COLO668 (cell line): Measurements from ENCODE around the gene ARMC9.
"Not testable (repeated sequence)": the region's sequence is repeated elsewhere in the genome, so short reads cannot be mapped to it uniquely, and the experiment has no call there.

Experiments used
- DNase-seq: peaks from one replicate; lab custom pipeline; 2025; ENCODE audit not compliant: unreplicated experiment; lab: John Stamatoyannopoulos, UW

The ARMC9 gene

DNA sequence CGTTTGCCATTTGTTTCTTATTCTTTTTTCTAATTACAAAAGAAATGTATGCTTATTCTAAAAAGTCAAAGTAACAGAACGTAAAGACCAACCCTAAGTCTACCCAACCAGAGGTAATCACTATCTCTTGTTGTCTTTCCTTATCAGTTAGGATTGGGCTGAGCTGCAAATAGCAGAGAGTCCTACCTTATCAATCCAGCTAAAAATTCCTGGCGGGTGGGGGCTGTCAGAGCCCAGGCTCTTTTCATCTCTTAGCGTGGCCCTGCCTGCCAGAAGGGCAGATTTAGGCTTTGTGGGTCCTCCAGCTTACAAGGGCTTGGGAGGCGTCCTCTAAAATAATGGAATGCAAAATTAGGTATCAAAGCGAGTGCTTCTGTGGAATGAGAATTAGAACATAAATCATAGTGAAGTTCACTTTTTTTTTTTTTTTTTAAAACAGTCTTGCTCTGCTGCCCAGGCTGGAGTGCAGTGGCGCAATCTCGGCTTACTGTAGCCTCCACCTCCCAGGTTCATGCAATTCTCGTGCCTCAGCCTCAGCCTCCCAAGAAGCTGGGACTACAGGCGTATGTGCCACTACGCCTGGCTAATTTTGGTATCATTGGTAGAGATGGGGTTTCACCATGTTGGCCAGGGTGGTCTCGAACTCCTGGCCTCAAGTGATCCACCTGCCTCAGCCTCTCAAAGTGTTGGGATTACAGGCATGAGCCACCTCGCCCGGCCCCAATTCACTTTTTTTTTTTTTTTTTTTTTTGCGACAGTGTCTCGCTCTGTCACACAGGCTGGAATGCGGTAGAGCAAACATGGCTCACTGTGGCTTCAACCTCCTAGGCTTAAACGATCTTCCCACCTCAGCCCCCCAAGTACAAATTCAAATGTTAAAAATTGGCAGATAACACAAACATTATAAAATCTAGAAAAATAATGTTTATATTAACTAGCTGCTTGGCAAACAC, 139.7 kb downstream of the ARMC9 start:
- DNase-seq: no peak

DNA sequence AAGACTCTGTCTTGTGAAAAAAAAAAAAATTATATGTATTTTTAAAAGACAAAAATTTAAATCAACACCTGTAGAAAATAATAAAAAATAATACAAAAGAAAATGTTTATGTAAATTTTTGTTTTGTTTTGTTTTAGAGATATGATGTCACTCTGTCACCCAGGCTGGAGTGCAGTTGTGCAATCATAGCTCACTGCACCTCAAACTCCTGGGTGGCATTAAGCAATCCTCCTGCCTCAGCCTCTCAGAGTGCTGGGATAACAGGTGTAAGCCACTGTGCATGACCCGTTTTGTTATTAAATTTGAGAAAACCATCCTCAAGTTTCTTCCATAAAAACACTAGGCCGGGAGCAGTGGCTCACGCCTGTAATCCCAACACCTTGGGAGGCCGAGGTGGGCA, 140.9 kb downstream of the ARMC9 start:
- DNase-seq: no peak

DNA sequence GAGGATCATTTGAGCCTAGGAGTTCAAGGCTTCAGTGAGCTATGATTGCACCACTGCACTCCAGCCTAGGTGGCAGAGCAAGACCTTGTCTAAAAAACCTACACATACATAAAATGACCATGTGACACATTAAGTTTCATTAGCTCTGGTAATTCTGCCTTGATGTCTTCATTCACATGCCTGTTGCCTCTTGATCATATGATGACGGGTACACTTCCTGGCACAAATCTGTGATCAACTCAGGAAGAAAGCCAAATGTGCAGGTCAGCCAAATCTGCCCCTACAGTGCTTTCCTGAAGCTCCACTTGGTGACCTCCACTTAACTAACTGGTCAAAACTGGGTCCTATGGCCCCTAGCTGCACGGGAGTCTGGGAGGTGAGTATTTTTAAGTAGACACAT, 142.7 kb downstream of the ARMC9 start:
- no peak for DNase-seq

DNA sequence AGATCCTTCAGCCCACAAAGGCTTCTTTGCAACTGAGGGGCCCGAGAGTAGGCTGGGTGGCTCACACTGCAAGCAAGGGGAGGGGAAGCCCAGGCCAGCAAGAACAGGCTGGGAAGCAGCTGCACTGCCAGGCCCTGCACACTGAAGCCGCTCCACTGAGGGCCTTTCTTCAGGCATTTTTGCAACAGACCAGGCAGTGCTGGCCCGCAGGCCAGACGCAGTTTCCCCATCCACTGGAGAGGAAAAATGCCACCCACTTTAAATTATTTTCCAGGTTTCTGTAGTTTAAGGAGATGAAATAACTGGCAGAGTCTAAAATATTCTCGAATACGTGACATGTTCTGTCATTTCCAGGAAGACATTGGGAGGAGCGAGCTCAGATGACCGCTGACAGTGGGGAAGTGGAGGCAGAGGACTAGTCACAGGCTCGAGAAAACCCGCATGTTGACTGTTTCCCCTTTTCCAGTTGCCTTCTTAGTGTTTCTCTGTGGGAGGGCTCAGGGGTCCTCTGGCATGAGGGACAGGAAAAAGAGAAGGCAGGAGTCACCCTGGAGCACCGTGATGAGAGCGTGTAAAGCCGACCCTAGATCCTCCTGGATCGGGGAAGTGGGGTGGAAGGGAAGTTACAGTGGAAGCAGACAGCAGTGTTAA, 143.8 kb downstream of the ARMC9 start:
- DNase-seq: no peak

DNA sequence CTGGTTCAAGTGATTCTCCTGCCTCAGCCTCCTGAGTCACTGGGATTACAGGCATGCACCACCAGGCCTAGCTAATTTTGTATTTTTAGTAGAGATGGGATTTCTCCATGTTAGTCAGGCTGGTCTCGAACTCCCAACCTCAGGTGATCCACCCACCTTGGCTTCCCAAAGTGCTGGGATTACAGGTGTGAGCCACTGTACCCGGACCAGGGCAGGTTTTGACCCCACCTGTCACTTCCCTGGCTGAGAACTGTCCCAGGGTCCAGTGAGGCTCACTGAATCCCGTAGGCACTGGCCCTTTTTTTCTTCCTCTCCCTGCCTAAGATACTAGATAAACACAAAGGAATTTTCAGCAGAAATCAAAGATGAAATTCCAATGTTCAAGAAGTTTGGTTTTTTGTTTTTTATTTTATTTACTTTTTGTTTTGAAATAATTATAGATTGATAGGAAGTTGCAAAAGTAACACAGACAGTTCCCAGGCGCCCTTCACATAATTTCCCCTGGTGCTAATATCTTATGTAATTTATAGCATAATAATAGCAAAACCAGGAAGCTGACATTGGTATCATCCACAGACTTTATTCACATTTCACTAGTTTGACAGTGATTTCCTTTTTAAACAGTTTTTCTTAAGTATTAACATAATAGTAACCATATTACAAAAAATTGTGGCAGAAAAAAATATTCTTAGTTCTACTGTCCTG, 144.7 kb downstream of the ARMC9 start:
- DNase-seq: no peak

DNA sequence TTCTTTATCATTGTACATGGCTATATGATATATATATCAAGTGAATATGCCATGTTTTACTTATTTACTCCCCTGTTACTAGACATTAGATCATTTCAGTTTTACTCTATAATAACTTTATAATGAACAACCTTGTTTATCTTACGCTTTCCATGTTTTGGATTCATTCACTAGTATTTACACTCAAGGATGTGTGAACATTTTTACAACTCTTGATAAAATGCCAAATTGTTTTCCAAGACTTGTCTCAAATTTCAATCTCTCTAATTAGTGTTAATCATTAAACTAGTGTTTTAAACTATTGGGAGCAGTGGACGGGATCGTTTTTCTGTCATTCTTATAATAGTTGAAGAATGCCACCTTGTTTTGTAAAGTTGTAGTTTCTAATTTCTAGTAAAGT, 145.6 kb downstream of the ARMC9 start:
- no peak for DNase-seq

DNA sequence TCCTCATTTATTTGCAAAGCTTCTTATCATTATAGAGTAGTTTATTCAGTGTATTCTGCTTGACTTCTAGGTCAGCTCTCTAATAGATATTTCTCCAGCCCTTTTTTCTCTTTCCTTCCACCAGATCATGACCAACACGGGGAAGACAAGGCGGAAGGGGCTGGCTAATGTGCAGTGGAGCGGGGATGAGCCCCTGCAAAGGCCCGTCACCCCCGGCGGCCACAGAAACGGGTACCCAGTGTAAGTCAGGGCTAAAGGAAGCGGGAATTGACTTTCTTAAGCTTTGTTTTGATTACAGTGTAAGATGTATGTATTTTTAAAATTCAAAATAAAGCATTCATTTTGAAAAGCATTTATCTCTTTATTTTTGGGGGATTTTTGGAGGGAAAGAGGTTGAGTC, 146.4 kb downstream of the ARMC9 start:
- no peak for DNase-seq

DNA sequence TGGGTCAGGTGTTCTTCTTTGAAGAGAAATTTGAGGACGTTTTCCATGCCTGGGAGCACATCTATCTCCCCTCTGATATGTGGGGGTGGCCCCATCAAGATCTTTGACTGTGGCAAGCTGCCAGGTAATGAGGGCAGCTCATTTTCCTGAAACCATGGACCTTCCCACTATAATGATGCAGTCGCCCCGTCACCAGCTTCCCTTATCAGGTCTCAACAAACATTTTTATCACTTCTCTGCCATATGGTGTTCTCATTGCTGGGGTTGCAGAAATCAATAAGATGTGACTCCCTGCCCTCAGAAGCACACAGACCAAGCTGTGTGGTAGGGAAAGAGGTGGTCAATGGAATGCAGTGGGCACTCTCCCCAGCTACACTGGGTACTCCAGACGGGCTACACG, 148.7 kb downstream of the ARMC9 start:
- no peak for DNase-seq

DNA sequence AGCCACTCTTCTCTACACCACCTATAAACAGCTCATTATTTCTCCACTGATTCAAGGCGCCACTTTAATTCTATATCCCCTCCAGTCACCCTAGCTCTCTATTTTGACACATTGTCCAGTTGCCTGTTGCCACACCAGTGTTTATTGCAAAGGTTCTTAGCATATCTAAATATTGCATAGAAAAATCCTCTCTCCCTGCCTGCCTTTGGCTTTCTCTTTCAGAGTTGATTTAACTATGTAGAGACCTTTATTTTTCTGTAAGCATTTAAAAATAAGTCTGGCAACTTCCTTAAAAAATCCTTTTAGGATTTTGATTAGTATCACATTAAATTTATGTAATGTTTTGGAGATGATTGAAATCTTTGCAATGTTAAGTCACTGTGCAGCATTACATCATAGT, 149.2 kb downstream of the ARMC9 start:
- DNase-seq: no peak

DNA sequence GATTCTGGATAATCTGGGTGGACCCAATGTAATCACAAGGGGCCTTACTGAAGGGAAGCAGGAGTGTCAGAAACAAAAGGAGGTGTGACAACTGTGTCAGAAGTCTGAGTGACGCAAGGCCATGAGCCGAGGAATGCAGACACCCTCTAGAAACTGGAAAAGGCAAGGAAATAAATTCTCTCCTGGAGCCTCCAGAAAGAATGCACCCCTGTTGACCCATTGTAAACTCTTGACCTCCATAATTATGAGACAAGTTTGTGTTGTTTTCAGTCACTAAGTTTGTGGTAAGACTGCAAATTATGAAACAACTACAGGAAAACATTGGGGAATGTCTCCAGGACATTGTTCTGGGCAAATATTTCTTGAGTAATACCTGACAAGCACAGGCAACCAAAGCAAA, 149.7 kb downstream of the ARMC9 start:
- no peak for DNase-seq

DNA sequence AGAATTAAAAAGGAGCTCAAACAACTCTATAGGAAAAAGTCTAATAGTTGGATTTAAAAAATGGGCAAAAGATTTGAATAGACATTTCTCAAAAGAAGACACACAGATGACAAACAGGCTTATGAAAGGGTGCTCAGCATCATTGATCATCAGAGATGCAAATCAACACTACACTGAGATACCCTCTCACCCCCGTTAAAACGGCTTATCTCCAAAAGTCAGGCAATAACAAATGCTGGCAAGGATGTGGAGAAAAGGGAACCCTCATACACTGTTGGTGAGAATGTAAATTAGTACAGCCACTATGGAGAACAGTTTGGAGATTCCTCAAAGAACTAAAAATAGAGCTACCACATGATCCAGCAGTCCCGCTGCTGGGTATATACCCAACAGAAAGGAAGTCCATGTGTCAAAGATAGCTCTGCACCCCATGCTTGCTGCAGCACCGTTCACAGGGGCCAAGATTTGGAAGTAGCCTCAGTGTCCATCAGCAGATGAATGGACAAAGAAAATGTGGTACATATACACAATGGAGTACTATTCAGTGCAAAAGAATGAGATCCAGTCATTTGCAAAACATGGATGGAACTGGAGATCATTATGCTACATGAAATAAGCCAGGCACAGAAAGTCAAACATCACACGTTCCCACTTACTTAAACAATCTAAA, 150.4 kb downstream of the ARMC9 start:
- no peak for DNase-seq

DNA sequence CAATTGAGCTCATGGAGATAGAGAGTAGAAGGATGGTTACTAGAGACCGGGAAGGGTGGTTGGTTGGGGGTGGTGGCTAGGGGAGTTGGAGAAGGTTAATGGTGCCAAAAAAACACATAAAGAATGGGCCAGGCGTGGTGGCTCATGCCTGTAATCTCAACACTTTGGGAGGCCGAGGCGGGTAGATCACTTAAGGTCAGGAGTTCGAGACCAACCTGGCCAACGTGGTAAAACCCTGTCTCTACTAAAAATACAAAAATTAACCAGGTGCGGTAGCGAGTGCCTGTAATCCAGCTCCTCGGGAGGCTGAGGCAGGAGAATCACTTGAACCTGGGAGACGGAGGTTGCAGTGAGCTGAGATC, 150.9 kb downstream of the ARMC9 start:
- DNase-seq: not testable (repeated sequence)

DNA sequence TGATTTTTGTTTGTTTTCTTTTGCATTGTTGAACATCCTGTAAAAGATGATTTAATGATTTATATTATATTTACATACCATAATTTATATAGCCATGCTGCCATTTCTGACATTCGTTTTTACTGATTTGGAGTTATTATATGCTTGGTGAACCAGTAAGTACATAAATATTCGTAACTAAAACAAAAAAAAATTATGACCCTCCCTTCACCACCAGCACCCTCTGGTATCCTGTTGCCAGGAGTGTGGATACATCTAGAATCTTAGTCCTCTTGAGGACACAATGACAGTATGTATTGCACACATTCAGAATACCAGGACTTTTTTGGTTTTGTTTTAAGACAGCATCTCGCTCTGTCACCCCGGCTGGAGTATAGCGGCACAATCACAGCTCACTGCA, 153.2 kb downstream of the ARMC9 start:
- DNase-seq: no peak

DNA sequence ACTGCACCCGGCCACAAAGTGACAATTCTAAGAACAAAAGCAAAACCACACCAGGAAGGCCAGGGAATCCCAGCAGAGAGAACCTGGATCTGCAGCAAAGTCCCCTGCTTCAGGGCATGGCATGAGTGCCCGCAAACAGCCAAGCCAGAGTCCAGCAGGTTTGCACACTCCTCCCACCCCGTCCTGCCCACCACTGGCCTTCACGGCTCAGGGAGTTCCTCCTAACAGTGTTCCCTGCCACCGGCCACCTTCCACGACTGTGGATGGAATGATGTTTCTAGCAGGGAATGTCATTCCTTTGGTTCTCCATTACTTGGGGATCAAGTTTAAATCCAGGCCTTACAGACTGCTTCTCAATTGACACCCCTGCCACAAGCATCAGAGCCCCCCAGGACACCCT, 155.0 kb downstream of the ARMC9 start:
- no peak for DNase-seq

DNA sequence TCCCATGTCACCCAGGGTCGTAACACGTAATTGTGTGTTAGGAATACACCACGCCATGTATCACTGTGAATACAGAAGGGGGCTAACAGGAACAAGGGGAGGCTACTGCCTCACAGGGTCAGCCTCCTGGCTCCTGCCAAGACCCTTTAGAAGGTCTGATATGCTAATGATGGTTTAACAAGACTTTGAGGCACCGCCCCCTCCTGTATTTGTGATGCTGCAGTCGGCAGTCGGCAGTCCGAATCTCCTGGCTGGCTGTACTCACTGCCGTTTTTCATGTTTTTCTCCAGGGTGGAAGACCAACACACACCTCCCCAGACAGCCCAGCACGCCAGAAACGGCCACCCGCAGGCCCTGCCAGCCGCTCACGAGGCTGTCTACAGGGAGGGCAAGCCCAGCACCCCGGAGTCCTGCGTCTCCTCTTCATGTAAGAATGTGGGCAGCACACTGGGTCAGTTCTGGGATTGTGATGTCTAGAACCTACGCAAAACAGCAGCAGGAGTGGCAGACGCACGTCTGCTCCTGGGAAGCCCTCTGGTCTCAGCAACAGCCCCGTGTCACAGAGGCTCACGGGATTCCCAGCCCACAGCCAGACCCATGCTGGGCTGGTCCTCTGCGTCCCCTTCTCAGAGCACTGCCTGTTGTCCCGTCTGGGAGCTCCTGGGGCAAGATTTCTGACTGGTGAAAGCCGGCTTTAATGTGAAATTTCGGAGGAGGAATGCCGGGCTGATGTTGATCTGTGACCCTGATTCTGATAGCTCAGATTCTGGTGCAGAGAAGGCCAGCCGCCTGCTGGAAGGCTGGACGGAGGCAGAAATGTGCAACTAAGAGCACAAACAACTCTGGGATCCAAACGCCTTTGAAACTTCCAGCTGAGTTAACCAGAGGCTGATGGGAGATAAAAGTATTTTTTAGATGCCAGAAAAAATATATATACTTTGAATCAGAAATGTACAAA, 157.4 kb downstream of the ARMC9 start:
- DNase-seq: no peak

DNA sequence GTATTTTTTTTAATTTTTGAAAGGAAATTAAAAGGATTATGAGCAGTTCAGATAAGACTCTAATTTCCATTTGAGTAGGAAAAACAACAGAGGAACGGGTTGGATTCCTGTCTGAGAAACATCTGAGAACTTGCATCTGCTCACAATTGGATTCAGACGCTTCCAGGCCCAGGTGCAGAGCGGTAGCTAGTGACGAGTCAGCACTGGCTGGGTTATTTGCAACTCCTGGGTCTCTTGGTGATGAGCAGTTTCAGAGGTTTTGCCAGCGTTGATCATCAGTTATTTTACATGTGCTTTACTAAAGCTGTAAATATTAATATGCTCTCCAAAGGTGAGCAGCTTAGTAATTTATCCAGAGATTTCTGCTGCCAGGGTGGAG, 158.0 kb downstream of the ARMC9 start:
- no peak for DNase-seq

DNA sequence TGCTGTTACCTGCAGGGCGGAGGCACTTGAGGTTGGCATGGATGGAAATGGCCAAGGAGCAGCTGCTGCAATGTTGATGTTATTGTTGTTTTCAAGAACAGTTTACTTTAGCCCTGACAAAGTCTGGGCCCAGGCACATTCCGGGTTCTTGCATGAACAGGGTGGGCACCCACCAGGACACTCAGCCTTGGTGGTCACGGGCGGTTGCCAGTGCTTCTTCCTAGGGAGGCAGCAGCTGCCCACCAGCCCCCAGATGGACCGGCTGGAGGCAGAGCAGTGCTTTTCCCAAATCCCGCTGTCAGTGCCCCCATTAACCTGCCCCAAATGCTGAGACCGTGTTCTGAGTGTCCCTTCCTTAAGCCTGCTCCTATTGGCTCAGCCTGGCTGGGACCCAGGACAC, 158.6 kb downstream of the ARMC9 start:
- no peak for DNase-seq

DNA sequence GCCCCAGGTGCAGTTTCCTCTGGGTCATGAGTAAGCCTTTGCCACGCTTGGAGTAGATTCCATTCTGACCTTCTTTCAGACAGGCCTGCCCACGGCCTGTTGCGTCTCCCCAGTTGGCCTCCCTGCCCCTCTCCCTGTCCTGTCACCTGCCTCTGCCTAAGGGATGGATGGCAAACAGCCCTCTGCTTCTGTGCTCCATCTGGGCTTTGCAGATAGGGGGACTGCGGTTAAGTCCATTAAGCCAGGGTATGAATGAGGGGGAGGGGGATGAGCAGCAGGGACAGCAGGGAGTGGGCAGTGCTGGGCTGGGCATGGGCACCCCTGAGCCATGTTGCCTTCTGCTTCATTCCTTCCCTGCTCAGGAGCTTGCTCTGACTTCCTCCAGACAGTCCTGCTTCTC, 159.5 kb downstream of the ARMC9 start:
- DNase-seq: no peak

DNA sequence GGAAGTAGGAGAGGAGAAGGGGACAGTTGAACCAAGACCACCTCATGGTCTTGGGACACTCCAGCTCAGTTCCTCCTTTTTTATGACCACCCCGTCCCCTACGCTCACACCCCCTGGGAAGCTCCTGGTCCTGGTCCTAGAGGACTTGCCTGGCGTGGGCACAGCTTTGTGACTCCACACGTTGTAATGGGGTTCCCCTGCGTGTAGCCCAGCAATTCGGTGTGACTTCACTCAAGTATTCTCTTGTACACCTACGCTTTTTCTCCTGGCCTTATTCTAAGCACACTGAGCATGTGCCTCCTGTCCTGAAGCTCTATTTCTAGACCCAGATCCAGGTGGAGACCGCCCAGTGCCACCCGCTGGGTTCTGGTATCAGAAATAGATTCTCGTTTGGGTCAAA, 161.0 kb downstream of the ARMC9 start:
- DNase-seq: no peak

DNA sequence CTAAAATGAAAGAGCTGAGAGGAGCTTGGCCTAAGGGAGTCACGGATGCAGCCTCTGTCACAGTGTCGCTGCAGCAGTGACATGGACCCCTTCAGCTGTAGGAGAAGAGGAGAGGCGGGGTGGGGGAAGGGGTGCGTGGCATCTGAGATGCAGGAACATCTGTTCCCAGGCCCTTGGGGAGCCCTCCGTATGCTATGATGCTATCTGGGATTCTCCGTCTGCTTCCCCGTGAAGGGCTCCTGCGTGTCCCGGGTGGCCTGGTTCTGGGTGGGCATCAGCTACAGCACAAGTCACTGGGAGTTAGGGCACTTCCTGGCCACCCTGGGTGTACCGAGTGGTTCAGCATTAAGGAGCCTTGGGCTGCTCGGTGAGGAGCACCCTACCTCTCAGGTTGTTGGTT, 161.5 kb downstream of the ARMC9 start:
- no peak for DNase-seq
